A673 (cell line): ENCODE data around the gene DPP10.

ENCODE experiments used
- CTCF ChIP-seq: fragments of 300-800, 200-600 bp; sonication (generic); conservative IDR thresholded peaks from 2 replicates; pipeline ENCODE4 v1.5.1; 2017; ENCODE audit warnings: low read depth, mild to moderate bottlenecking, antibody characterized with exemption, low read length, moderate library complexity, mixed read lengths
- EZH2 ChIP-seq: fragments of 200-600 bp; sonication (generic); IDR thresholded peaks from 2 replicates; pipeline ENCODE4 v1.6.1; 2017; ENCODE audit warnings: borderline replicate concordance, low read depth, mild to moderate bottlenecking, mixed read lengths, antibody characterized with exemption, low read length; ENCODE audit not compliant: poor library complexity, severe bottlenecking

GRCh38 chr2:115234186-115234585 is 791.7 kb downstream of the DPP10 start:
- TF ChIP-seq CTCF: no peak
- no peak for TF ChIP-seq EZH2
